Measurements from ENCODE around the gene JUNB.

DNA sequence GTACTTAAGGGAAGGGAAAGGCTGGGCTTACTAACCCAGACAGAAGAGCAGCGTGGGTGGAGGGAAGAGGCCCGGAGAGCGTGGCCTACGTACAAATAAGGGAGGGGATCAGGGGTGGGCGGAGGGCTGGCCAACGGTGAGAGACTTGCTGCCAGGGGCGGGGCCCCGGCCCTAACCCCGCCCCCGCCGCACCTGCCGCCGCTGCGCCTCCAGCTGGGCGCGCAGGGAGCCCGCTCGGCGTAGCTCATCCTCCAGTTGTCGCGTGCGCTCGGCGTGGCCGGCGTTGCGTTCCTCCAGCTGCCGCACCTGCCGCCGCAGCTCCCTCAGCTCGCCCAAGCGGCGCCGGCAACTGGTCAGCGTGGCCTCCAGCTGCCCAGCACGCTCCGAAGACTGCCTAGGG, 21.6 kb upstream of the JUNB start:
- TF ChIP-seq POLR2A (IDR thresholded peaks at IDR 0.05): no peak
- TF ChIP-seq, protein P1, sequence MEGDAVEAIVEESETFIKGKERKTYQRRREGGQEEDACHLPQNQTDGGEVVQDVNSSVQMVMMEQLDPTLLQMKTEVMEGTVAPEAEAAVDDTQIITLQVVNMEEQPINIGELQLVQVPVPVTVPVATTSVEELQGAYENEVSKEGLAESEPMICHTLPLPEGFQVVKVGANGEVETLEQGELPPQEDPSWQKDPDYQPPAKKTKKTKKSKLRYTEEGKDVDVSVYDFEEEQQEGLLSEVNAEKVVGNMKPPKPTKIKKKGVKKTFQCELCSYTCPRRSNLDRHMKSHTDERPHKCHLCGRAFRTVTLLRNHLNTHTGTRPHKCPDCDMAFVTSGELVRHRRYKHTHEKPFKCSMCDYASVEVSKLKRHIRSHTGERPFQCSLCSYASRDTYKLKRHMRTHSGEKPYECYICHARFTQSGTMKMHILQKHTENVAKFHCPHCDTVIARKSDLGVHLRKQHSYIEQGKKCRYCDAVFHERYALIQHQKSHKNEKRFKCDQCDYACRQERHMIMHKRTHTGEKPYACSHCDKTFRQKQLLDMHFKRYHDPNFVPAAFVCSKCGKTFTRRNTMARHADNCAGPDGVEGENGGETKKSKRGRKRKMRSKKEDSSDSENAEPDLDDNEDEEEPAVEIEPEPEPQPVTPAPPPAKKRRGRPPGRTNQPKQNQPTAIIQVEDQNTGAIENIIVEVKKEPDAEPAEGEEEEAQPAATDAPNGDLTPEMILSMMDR (IDR thresholded peaks at IDR 0.05): no peak
